Limb (tissue), 2 donors: ENCODE data around the gene TPH1.
"Not testable (repeated sequence)": the region's sequence is repeated elsewhere in the genome, so short reads cannot be mapped to it uniquely, and the experiment has no call there.

Experiments
- DNase-seq, 2 donors: peaks; one replicate each; pipeline ENCODE4 v3.0.0-alpha.2; 2016; ENCODE audit errors: extremely low spot score in 2 of 2

Gene TPH1

GRCh38 chr11:18022419-18022818 lies 23.6 kb downstream of the TPH1 start:
- no peak for DNase-seq

GRCh38 chr11:18019650-18020049 lies 26.4 kb downstream of the TPH1 start:
- DNase-seq, result no peak

DNA sequence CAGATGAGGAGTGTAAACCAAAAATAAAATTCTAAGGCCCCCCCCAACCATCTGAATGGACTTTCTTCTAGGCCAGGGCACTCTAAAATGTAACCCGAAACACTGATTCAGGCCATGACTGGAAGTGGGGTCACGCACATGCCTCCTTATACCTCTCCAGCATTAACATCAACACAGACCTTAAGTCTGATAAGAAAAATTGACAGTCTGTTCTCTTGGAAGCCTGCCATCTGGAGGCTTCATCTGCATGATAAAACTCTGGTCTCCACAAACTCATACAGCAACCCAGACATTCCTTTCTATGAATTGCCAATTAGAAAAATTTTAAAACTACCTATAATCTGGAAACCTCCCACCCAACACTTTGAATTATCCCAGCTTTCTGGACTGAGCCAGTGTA lies 29.3 kb downstream of the TPH1 start:
- no peak for DNase-seq

DNA sequence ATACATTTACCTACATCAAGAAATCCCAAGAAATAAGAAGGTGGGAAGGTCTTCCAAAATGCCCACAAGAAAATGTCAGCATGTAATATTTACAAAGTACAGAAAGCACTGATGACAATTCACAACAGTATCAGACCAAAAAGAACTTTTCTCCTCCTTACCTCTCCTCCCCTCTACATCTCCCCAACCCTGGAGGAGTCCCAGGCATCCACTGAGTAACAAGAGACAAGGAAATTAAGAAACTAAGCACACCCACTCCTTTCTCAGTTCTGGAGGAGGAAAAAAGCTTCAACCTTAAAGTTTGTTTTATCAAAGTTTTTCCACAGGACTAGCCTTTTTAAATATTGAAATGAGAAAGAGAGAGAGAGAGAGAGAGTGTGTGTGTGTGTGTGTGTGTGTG lies 31.2 kb downstream of the TPH1 start:
- DNase-seq, result no peak

DNA sequence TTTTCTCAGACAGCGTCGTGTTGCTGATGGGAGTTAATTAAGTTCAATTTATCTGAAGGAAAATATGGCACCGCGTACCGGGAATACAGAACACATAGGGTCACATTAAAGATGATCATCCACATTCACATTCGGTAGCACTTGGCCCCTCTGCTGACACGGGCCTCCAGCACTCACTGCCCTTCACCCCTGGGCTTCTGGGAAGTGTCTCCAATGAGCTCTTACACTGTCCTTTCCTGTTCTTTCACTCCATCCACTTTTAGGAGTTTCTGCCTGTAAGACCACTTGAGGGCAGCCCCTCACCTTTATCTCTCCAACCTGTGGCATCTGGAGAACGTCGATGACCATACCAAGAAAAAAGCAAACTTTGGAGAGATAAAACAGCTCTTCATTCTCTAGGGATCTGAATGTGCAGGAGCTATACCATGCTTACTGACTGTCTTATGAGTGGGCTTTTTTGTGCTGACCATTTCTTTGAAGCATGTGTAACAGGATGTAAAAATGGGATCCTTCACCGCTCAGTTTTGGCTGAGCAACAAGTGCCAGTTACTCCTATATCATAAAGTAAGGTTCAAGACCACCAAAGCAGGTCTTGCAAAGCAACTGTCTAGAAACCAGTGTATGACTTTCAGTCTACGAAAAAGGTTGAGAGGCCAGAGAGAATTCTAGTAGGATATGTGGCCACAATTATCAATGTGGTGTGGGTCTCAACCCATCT lies 32.1 kb downstream of the TPH1 start:
- DNase-seq, result no peak

DNA sequence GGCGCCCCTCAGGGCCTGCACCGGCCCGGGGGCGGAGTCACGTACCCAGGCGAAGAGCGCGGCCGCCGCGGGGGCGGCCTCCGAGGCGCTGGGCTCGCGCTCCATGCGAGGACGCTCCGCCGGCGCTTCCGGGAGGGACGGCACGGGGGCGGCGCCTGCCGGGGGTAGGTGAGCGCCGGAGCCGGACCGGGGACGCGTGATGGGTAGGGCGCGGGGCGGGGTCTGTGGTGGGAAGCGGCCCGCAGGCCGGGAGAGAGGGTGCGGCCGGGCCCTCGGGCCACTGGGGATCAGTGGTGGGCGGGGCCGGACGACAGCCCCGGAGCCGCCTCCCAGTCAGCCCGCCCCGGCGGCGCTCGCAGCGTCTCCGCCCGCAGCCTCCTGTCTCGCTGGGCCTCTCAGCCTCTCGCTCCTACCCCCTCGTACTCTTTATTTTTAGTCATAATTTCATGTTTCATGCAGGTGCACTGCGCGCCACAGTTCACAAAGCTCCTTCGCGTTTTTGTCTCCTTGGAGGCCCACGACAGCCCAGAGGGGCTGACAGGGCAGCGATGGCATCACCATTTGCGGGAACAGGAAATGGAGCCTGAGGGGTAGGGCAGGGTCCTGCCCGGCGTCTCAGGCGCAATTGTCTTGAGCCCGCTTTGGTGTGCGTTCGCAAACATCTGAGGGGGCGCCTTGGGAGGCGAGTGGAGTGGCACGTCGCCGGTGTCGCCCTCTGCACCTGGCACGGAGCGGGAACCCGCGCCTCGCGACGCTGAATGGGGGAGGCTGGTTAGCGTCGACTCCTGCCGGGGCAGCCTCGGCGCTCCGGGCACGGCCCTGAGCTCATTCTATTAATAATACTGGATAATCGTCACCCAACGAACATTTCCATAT lies 32.9 kb downstream of the TPH1 start, which contains the start of gene SERGEF:
TSS of gene SERGEF (minus strand) at position 142 of the 876 bp plus-strand sequence. CDS start at position 105, 37 bp downstream.
- DNase-seq, result peak; percentile 73 to 88

DNA sequence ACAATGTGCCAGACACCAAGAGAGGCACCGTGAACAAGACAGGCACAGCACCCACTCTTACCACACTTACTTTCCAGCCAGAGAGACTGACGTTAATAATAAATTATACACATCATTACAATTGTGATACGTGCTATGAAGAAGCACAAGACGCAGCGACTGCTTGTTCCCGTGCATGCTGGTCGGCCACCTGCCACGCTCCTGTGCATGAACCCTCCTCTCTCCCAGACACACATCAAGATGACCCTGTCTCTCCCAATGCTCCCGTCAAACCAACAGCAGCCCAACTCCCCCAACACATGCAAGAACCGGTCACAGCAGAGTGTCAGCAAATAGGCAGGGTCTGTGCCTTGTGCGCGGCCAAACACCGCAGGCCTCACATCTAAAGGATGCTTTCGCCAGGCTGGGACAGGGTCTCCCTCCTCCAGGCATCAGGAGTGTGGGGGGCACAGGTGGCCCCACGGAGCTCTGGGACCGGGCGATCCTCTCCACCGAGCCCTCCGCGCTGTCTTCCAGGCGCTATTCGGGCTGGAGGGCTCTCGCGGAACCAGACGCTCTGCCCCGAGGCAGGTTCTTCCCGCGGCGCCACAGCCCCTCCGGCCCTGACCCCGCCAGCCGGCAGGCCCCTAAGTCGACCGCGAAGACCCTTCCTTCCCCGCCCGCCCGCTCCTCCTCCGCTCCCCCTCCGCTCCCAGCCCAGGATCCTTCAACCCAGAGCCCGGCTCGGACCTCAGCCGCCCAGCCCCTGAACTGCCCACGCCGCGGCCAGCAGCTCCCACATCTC lies 33.8 kb downstream of the TPH1 start:
- DNase-seq, result no peak

DNA sequence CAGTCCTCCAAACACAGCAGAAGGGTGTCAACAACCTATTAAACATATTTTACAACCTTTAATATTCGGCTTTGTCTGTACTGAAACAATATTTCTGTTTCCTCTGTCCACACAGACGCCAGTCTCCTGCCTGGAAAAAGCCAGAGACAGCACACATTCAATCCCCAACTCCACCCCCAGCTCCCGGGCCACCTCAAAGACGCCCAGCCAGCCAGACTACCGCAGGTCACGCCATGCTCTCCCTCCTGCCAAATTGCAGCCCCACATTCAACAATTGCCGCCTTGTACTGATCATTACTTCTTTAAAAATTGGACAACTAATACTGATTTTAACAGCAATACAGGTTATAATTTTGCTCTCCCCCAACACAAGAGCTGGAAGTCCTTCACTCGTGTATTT lies 34.4 kb downstream of the TPH1 start:
- DNase-seq, result no peak

DNA sequence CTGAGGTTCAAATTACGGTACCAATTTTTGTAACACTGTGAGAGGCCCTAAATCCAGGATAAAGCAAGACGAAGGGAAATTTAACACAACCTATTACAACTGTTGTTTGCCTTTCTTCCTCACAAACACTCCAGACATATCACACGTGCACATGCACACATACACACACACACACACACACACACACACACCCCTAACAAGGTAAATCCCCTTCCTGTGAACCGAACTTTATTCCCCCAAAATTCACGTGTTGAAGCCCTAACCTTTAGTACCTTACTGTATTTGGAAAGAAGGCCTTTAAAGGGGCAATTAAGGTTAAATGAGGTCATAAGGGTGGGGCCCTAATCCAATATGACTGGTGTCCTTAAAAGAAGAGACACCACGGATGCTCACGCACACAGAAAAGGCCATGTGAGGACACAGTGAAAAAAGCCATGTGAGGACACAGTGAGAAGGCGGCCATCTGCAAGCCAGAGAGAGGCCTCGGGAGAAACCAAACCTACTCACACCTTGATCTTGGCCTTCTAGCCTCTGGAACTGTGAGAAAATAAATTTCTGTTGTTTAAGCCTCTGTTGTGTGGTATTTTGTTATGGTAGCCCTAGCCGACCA lies 35.0 kb downstream of the TPH1 start:
- DNase-seq, result no peak

GRCh38 chr11:18010121-18010670 lies 35.9 kb downstream of the TPH1 start:
- DNase-seq, result no peak

DNA sequence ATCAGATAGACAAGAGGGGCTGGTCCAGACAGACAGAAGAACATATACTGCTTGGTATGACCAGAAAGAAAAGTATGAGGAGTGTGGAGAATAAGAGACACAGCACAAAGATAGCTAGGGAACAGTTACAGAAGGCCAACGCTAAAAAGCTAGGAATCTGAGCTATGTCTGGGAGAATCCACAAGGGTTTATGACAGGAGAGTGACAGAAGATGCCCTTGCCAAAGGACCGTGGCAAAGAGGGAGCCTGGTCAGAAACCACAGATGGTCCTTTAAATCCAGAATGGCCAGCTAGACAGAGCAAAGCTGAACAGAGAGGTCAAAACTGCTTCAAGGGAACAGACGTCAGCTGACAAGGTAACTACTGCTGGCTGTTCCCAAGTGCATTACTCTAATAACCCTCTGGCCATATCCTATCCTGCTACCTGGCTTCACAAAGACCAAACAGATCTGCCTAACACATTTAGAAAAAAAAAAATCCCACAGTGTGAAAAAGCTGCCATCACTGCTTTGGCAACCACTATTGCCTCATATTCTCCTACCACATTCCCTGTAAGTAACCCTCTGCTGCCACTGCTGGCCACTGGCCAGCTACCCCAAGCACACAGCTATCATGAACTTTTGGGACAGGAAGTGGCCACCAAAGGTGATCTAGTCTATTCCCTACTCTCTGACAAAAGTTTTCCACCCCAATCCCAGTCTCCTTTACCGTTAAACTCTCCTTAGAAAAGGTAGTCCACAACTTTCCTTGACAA lies 40.5 kb downstream of the TPH1 start:
- DNase-seq, result no peak

DNA sequence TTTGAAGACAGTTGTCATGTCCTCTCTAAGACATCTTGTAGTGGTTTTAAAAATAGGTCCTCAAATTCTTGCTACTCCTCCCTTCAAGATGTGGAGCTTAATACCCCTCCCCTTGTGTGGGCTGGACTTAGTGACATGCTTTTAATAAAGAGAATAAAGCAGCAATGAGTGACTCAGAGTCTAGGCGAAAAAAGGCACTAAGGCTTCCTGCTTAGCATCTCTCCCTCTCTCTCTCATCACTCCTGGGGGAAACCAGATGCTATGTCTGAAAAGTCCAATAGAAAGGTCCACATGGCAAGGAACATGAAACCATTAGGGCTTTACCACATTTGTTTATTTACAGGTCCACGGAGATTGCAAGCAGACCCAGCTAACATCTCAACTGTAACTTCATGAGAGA lies 44.9 kb downstream of the TPH1 start:
- DNase-seq, result no peak

- DNase-seq, result no peak
Observed at GRCh38 chr11:18000760-18001159, 45.3 kb downstream of the TPH1 start.

GRCh38 chr11:18000128-18000527 lies 45.9 kb downstream of the TPH1 start:
- DNase-seq, result not testable (repeated sequence)
